Neural crest cell (in vitro differentiated cells): Measurements from ENCODE around the gene TEPSIN. TPM values are rescaled to one million over a fixed set of nuclear protein-coding genes. Genes with fewer than 3 reads are reported as not detected.

Experiments used
- DNase-seq: peaks from one replicate; pipeline ENCODE4 v3.0.0; 2021; ENCODE audit warnings: low read depth, mixed read lengths, low spot score
- H3K27ac Mint-ChIP-seq: one replicate; pipeline ENCODE4 v1.8.0; 2021; ENCODE audit warnings: mild to moderate bottlenecking, mixed read lengths; ENCODE audit not compliant: unreplicated experiment
- H3K27me3 Mint-ChIP-seq: 2 replicates; pipeline ENCODE4 v1.8.0; 2021; ENCODE audit warnings: low read depth, mild to moderate bottlenecking, mixed read lengths
- H3K36me3 Mint-ChIP-seq: 2 replicates; pipeline ENCODE4 v1.8.0; 2021; ENCODE audit warnings: low read depth, mild to moderate bottlenecking, mixed read lengths
- H3K4me1 Mint-ChIP-seq: 2 replicates; pipeline ENCODE4 v1.8.0; 2021; ENCODE audit warnings: mixed read lengths
- H3K4me3 Mint-ChIP-seq: one replicate; pipeline ENCODE4 v1.8.0; 2021; ENCODE audit warnings: mild to moderate bottlenecking, mixed read lengths
- H3K9me3 Mint-ChIP-seq: 2 replicates; pipeline ENCODE4 v1.8.0; 2021; ENCODE audit warnings: mixed read lengths
- CTCF ChIP-seq: fragments of 200-600 bp; sonication (generic); conservative IDR thresholded peaks from 2 replicates; pipeline ENCODE4 v1.5.0; 2021; ENCODE audit warnings: antibody characterized with exemption, mild to moderate bottlenecking
- total RNA-seq: library from RNA; stranded (reverse); gene quantifications from 2 replicates; pipeline ENCODE4 v1.2.1, GENCODE V29; 2021

The TEPSIN gene
- total RNA-seq, 1 donor from 2014 or later: 40.4 TPM

GRCh38 chr17:81235822-81236740 is 2.8 kb downstream of the TEPSIN start:
- peak overlapping the region; percentile 38 for H3K4me3 Mint-ChIP-seq
- no peak overlapping the region for H3K27ac Mint-ChIP-seq
- H3K9me3 Mint-ChIP-seq: no peaks in the 10 kb centered on the region
- peaks cover under 1% of the 10 kb centered on the region for H3K36me3 Mint-ChIP-seq
- DNase-seq: no peak
- peaks cover 2% of the 10 kb centered on the region for H3K27me3 Mint-ChIP-seq
- peaks cover 25% of the 10 kb centered on the region for H3K4me1 Mint-ChIP-seq
- TF ChIP-seq CTCF: no peak

DNA sequence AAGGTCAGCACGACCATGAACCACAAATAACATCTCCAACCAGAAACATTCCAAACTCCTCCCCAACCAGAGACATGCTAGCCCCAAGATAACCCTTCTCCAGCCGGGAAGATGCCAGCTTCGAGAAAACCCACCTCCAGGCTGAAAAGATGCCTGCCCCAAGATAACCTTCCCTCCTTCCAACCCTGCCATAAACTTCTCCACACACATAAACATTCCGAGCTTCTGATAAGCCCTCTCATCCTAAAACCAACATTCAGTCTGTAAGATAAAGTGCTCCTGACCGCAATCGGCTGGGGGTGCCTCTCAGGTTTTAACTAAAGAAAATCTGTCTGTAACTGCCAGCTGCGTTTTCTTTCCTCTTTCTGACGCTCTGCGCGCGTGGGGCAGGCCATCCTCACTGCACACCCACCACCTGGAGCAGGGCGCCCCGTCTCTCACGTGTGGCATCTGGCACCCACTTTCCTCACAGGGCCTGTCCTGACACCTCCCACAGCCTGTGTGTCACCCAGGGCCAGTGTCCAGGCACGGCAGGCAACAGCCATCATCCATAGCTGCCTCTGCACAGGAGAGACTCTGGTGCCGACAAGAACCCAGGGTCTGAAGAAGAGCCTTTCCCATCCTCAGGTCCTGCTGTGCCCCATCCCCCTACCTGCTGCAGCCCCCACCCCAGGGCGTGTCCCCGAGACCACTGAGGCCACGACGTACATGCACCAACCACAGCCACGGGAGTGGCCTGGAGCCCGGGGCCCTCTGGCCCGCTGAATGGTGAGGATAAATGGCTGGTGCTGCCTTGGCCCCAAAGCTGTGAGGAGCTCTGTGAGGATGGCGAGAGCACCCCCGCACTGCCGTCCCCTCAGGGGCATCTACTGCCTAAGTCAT is 3.7 kb downstream of the TEPSIN start:
- H3K9me3 Mint-ChIP-seq: no peaks in the 10 kb centered on the region
- DNase-seq: no peak
- peaks cover 19% of the 10 kb centered on the region for H3K4me1 Mint-ChIP-seq
- H3K27me3 Mint-ChIP-seq: peaks cover 2% of the 10 kb centered on the region
- no peak for TF ChIP-seq CTCF
- H3K4me3 Mint-ChIP-seq: peak overlapping the region; percentile 25
- peak overlapping the region; percentile 44 for H3K27ac Mint-ChIP-seq
- peaks cover 3% of the 10 kb centered on the region for H3K36me3 Mint-ChIP-seq

GRCh38 chr17:81234506-81234855 is 4.4 kb downstream of the TEPSIN start:
- peaks cover 12% of the 10 kb centered on the region for H3K4me1 Mint-ChIP-seq
- peak overlapping the region; percentile 25 for H3K4me3 Mint-ChIP-seq
- DNase-seq: no peak
- peaks cover 9% of the 10 kb centered on the region for H3K36me3 Mint-ChIP-seq
- H3K9me3 Mint-ChIP-seq: no peaks in the 10 kb centered on the region
- no peak for TF ChIP-seq CTCF
- H3K27me3 Mint-ChIP-seq: peaks cover 2% of the 10 kb centered on the region
- no peak overlapping the region for H3K27ac Mint-ChIP-seq

- peaks cover 9% of the 10 kb centered on the region for H3K4me1 Mint-ChIP-seq
- H3K27me3 Mint-ChIP-seq: peaks cover under 1% of the 10 kb centered on the region
These were observed 4.9 kb downstream of the TEPSIN start for GRCh38 chr17:81233811-81234505.

More at GRCh38 chr17:81233811-81234505, 4.9 kb downstream of the TEPSIN start:
- DNase-seq: no peak
- no peak overlapping the region for H3K27ac Mint-ChIP-seq
- no peaks in the 10 kb centered on the region for H3K9me3 Mint-ChIP-seq
- peaks cover 9% of the 10 kb centered on the region for H3K36me3 Mint-ChIP-seq
- TF ChIP-seq CTCF: no peak
- H3K4me3 Mint-ChIP-seq: no peak overlapping the region
